NOMO-1 treated with DMSO at 0.1 percent for 48 hours (cell line): Measurements from ENCODE around the gene SDCCAG8.

Source experiments
- DNase-seq: peaks from one replicate; lab custom pipeline; 2025; ENCODE audit not compliant: unreplicated experiment; lab: John Stamatoyannopoulos, UW

Gene SDCCAG8

DNA sequence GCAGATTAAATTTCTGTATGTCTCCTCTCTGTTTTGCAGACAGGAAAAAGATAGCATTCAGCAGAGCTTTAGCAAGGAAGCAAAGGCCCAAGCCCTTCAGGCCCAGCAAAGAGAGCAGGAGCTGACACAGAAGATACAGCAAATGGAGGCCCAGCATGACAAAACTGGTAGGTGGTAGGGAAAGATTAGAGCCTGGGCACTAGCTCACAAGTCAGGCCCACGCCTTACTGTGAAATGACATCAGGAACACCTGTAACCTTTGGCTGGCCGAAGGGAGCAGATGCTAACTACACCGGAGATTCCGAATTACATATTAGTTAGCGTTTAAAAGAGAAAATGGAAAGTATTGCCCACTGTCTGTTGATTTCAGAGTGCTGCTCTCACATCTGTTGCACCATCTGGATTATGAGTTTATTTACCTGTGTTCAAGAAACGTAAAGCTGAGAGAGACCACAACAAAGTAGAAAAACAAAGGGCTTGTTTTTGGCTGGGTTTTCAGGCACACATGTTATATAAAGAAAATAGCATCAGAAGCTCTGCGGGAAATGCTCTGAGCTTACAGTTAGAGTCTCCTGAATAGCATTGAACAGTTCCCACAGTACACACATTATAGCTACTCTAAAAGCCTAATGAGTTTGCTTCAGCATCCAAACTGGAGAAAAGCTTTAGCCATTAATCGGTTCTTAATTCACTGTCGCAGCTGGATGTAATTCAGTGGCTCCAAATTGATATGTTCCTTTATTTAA, 160.0 kb downstream of the SDCCAG8 start:
- no peak for DNase-seq

GRCh38 chr1:243416495-243416894, 160.7 kb downstream of the SDCCAG8 start:
- no peak for DNase-seq

GRCh38 chr1:243420016-243420945, 164.4 kb downstream of the SDCCAG8 start:
- DNase-seq: peak; percentile 10

- peak; percentile 20 for DNase-seq
These were observed 165.3 kb downstream of the SDCCAG8 start for GRCh38 chr1:243420946-243421685.

GRCh38 chr1:243421784-243422183, 165.9 kb downstream of the SDCCAG8 start:
- peak; percentile 61 for DNase-seq

GRCh38 chr1:243422362-243422761, 166.5 kb downstream of the SDCCAG8 start:
- DNase-seq: no peak

DNA sequence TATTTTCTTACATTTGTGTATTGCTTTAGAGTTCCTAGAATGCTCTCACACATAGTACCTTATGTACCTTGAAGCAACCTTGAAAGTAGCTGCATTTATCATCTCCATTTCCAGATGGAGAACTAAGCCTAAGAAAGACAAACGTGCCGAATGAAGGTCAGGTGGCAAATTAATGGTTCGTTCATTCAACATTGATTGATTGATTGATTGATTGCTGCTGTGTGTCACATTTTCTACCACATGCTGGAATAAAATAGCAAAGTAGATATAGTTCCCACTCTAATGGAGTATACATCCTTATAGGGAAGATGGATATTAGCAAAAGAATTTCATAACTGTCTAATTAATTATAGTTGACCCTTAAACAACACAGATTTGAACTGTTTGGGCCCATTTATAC, 172.2 kb downstream of the SDCCAG8 start:
- DNase-seq: no peak

GRCh38 chr1:243428617-243429342, 172.9 kb downstream of the SDCCAG8 start:
- no peak for DNase-seq

DNA sequence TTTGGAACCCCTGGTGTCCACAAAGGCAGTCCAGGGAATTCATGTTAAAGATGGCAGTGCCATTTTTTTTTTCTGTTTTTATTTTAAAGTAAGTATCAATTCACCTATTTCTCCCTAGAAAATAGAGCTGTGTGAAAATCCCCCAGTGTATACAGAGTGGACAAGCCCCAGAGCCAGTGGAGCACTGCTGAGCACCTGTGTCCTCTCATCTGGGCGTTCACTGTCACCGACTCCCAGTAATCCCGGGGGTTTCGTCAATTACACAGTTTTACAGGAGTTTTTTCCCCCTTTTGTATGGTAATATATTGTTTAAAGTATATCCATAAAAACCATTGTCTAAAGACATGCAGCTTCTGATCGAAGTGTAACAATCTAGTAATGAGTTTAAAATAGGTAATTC, 175.8 kb downstream of the SDCCAG8 start:
- DNase-seq: no peak

GRCh38 chr1:243432136-243432535, 176.3 kb downstream of the SDCCAG8 start:
- DNase-seq: no peak

DNA sequence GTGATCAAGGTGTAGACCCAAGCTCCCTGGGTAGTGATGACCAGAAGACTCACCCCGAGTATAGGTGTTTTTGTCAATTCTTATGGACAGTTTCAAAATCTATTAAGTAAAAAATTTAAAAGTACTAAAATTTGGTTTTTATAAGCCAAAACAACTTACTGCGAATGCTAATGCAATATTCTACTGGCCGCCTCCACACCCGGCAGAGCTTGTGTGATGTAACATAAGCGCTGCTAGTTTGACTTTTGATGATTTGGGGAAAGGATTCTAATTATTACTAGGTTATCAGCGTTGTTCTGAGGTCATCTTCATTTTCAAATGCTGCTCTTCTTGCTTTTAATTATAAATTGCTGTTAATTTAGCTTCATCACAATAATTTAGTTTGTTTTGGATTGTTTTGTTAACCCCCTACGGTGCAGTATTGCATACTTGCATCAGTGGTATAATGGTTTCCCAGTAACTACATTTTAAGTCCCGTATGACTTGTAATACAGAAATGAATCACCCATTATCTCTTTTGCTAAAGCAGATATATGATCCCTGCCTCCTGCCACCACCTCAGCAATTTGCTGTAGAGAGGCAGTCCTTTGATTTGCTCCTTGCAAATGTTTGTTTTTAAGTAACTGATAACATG, 178.0 kb downstream of the SDCCAG8 start:
- no peak for DNase-seq

GRCh38 chr1:243434594-243434993, 178.8 kb downstream of the SDCCAG8 start:
- no peak for DNase-seq

DNA sequence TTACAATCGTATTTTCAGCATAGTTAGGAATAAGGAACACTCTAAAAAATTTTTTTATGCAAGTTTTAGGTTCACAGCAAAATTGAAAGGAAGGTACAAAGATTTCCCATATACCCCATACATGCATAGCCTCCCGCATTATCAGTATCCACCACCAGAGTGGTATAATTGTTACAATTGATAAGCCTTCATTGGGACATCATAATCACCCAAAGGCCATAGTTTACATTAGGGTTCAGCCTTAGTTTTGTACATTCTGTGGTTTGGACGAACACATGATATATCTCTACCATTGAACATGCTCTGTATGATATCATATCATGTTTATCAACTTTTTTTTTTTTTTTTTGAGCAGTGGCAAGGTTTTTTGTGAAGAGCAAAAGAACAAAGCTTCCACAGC, 180.0 kb downstream of the SDCCAG8 start:
- no peak for DNase-seq

GRCh38 chr1:243438146-243438545, 182.3 kb downstream of the SDCCAG8 start:
- no peak for DNase-seq

GRCh38 chr1:243438815-243439214, 183.0 kb downstream of the SDCCAG8 start:
- DNase-seq: no peak

- DNase-seq: no peak
These were observed 184.6 kb downstream of the SDCCAG8 start for GRCh38 chr1:243440406-243440805.

GRCh38 chr1:243441601-243442000, 185.8 kb downstream of the SDCCAG8 start:
- no peak for DNase-seq

- DNase-seq: no peak
These were observed 187.7 kb downstream of the SDCCAG8 start for GRCh38 chr1:243443557-243443956.

GRCh38 chr1:243447347-243447746, 191.5 kb downstream of the SDCCAG8 start:
- DNase-seq: no peak

GRCh38 chr1:243447844-243448243, 192.0 kb downstream of the SDCCAG8 start:
- DNase-seq: no peak
